ENCODE data around the gene GABRB2. TPM values are rescaled to one million over a fixed set of nuclear protein-coding genes. Genes with fewer than 3 reads are reported as not detected.

The GABRB2 gene
- total and polyA plus RNA-seq, 2 experiments from 2014 or later: 0.11 to 0.94 TPM

DNA sequence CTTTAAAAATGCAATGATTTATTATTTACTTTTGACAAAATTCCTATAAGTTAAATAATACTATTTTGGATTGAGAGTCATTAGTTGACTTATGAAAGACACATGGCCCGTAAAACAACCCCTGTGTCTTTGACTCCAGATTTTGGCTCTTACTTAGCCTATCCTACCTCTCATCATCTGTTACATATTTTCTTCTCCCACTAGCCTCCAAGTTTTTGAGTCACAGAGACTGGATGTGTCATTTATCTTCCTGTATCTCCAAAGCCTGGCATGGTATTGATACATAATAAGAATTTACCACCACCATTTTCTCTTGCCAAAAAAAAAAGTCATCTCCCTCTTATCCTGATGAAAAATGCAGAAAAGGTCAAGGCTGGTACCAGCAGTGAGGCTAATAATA lies 99.9 kb downstream of the GABRB2 start:
- Histone ChIP-seq H4K20me1 (replicated peaks; ENCODE audit: insufficient read depth) (no peaks in the 10 kb centered on the region), H3K27ac (ENCODE audit: low read depth) (no peak overlapping the region), H3K36me3 (ENCODE audit: insufficient read depth) (no peaks in the 10 kb centered on the region), H3K79me2 (replicated peaks; ENCODE audit: insufficient read depth) (no peaks in the 10 kb centered on the region), H3K9me2 (ENCODE audit: insufficient read depth) (no peaks in the 10 kb centered on the region), H3F3A (replicated peaks; ENCODE audit: low read depth) (no peaks in the 10 kb centered on the region), H3K4me1 (ENCODE audit: insufficient read depth) (peaks cover 3% of the 10 kb centered on the region; the same call in 1 of the 2 replicates), H3K4me3 (no peak overlapping the region), H3K27me3 (ENCODE audit: insufficient read depth) (no peaks in the 10 kb centered on the region), H3K4me2 (no peak overlapping the region), H2AFZ (no peak overlapping the region)
- TF ChIP-seq EZH2phosphoT487 (IDR thresholded peaks at IDR 0.05; ENCODE audit: unreplicated experiment) (no peak), ZNF114 (CRISPR knock-in tag; IDR thresholded peaks at IDR 0.05) (no peak), CREB1 (CRISPR knock-in tag; IDR thresholded peaks at IDR 0.05; ENCODE audit: low read depth) (no peak), EZH2 (IDR thresholded peaks at IDR 0.05; ENCODE audit: low read depth, unreplicated experiment) (no peak), POLR2AphosphoS5 (IDR thresholded peaks at IDR 0.05; ENCODE audit: low read depth) (no peak), ZNF331 (CRISPR knock-in tag; IDR thresholded peaks at IDR 0.05; ENCODE audit: low read depth) (no peak), NANOG (IDR thresholded peaks at IDR 0.05; ENCODE audit: borderline replicate concordance) (no peak), STAT1 (IDR thresholded peaks at IDR 0.05; ENCODE audit: unreplicated experiment) (no peak)
- TF ChIP-seq, protein P1, sequence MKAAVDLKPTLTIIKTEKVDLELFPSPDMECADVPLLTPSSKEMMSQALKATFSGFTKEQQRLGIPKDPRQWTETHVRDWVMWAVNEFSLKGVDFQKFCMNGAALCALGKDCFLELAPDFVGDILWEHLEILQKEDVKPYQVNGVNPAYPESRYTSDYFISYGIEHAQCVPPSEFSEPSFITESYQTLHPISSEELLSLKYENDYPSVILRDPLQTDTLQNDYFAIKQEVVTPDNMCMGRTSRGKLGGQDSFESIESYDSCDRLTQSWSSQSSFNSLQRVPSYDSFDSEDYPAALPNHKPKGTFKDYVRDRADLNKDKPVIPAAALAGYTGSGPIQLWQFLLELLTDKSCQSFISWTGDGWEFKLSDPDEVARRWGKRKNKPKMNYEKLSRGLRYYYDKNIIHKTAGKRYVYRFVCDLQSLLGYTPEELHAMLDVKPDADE (IDR thresholded peaks at IDR 0.05): no peak
- TF ChIP-seq, protein P2, sequence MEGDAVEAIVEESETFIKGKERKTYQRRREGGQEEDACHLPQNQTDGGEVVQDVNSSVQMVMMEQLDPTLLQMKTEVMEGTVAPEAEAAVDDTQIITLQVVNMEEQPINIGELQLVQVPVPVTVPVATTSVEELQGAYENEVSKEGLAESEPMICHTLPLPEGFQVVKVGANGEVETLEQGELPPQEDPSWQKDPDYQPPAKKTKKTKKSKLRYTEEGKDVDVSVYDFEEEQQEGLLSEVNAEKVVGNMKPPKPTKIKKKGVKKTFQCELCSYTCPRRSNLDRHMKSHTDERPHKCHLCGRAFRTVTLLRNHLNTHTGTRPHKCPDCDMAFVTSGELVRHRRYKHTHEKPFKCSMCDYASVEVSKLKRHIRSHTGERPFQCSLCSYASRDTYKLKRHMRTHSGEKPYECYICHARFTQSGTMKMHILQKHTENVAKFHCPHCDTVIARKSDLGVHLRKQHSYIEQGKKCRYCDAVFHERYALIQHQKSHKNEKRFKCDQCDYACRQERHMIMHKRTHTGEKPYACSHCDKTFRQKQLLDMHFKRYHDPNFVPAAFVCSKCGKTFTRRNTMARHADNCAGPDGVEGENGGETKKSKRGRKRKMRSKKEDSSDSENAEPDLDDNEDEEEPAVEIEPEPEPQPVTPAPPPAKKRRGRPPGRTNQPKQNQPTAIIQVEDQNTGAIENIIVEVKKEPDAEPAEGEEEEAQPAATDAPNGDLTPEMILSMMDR (conservative IDR thresholded peaks at IDR 0.05; ENCODE audit: low read depth in 2 of 2): no peak
- TF ChIP-seq, protein P3, sequence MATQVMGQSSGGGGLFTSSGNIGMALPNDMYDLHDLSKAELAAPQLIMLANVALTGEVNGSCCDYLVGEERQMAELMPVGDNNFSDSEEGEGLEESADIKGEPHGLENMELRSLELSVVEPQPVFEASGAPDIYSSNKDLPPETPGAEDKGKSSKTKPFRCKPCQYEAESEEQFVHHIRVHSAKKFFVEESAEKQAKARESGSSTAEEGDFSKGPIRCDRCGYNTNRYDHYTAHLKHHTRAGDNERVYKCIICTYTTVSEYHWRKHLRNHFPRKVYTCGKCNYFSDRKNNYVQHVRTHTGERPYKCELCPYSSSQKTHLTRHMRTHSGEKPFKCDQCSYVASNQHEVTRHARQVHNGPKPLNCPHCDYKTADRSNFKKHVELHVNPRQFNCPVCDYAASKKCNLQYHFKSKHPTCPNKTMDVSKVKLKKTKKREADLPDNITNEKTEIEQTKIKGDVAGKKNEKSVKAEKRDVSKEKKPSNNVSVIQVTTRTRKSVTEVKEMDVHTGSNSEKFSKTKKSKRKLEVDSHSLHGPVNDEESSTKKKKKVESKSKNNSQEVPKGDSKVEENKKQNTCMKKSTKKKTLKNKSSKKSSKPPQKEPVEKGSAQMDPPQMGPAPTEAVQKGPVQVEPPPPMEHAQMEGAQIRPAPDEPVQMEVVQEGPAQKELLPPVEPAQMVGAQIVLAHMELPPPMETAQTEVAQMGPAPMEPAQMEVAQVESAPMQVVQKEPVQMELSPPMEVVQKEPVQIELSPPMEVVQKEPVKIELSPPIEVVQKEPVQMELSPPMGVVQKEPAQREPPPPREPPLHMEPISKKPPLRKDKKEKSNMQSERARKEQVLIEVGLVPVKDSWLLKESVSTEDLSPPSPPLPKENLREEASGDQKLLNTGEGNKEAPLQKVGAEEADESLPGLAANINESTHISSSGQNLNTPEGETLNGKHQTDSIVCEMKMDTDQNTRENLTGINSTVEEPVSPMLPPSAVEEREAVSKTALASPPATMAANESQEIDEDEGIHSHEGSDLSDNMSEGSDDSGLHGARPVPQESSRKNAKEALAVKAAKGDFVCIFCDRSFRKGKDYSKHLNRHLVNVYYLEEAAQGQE (IDR thresholded peaks at IDR 0.05; ENCODE audit: unreplicated experiment): no peak
- H3K27ac Mint-ChIP-seq: no peak overlapping the region
- ATAC-seq: no peak
- peaks cover 6% of the 10 kb centered on the region for H3K4me1 Mint-ChIP-seq
- no peaks in the 10 kb centered on the region for H3K36me3 Mint-ChIP-seq (ENCODE audit: low read depth)
- no peak overlapping the region for H3K4me3 Mint-ChIP-seq
- H3K27me3 Mint-ChIP-seq (ENCODE audit: insufficient read depth, low read depth, poor library complexity): no peaks in the 10 kb centered on the region
- H3K9me3 Mint-ChIP-seq: no peaks in the 10 kb centered on the region; the same call in 2 of the 3 replicates
- DNase-seq (ENCODE audit: low spot score): no peak

Measured in GM23338 (cell line).